HG03045 (cell line): ENCODE results near the gene EML6.
A peak's percentile ranks its signal among the peaks of the same experiment; 100 is the strongest.
"Not testable (repeated sequence)": the region's sequence is repeated elsewhere in the genome, so short reads cannot be mapped to it uniquely, and the experiment has no call there.

Experiments used
- ATAC-seq: cut with Tn5 transposase; IDR thresholded peaks from one replicate; pipeline ENCODE4 v1.9.1; 2021; ENCODE audit warnings: mild to moderate bottlenecking, moderate library complexity; ENCODE audit not compliant: unreplicated experiment

Gene EML6

DNA sequence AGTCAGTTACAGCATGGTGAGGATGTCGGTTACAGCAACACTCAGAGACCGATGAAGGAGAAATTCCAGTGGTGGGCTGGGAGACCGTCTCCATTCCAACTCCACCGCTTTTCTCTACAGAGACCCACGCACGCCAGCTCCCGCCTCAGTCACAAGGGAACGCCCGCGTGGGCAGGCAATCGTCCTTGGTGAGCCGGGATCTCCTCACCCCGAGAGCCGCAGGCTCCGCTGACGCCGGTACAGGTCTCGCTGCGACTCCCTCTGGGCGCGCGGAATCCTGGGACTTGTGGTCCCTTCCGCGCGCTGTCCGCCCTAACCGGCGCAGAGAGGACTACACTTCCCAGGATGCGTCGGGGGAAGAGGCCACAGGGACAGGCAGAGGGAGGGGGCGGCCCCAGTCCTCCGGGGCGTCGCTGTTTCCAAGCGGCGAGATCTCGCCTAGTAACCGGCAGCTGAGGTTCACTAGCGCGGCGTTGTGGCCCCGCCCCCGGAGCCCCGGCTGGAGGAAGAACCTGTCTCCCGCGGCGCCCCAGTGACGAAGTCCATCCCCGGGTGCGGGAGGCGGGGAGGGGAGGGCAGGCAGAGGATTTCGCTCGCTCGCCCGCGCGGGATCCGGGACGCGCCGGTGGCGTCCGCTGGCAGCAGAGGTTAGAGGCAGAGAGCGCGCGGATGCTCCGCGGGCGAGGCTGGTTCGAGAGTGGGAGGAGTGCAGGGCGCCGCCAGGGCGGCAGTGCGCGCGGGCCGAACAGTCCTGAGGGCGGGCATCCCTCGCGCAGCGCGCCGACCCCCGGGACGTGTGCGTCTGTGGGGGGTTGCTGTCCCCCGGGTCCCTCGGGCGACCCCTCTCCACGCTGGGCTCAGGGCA is at the start of gene EML6:
Gene EML6 (plus strand): TSS at position 532 of the 865 bp plus-strand sequence. CDS start 1,400 bp downstream, outside the sequence.
- ATAC-seq, result peak; percentile 98

DNA sequence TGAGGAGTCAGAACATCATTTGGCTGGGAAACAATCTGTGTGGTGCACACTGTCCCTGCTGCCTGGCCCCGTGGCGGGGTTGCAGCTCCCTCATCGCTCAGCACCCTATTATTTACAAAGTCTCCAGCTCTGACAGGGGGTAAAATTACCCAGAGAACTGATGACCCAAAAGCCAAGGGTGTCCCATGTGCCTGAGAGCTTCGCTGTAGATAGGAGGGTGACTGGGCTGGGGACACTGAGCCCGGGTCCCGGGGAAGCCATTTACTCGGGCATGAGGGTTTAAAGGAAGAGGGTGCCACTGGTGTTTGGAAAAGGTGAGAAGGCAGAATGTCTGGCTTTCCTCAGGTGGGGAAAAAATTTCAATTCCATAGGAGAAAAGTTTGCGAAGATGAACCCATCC is 48.2 kb upstream of the EML6 start:
- ATAC-seq, result no peak

DNA sequence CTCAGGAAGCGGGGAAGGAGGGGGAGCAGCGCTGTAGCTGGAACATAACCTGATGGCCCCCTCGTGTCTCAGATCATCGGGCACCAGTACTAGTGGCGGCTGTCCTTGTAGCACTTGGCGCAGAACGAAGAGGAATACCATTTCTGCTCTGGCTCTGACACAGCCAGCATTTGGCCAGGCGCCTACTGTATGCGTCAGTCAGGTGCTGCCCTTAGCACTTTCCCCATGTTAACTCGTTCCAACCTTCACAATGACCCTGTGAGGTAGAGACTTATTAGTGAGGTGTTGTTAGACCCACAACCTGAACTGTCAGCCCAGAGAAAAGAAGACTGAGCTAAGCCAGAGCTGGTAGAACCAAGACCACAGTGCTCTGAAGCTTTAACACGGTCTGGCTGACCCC is 47.7 kb upstream of the EML6 start:
- ATAC-seq, result no peak

DNA sequence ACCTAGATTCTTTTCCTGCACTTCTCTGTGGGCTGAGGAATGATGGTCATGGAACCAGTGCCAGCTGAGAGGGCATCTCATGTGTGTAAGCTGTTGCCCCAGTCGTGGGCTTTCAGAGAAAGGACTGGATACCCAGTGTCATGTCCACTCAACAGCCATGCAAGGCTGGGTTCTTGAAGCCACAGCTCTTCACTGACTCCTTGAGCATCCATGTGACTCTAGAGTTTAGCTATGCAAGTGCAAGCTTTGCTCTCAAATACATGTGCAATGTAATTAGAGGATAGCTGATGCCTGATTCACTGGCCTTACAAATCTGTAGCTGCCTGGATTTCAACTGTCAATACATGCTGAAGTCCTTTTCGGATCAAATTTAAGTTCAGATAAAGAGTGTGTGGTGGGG is 46.8 kb upstream of the EML6 start:
- no peak for ATAC-seq

DNA sequence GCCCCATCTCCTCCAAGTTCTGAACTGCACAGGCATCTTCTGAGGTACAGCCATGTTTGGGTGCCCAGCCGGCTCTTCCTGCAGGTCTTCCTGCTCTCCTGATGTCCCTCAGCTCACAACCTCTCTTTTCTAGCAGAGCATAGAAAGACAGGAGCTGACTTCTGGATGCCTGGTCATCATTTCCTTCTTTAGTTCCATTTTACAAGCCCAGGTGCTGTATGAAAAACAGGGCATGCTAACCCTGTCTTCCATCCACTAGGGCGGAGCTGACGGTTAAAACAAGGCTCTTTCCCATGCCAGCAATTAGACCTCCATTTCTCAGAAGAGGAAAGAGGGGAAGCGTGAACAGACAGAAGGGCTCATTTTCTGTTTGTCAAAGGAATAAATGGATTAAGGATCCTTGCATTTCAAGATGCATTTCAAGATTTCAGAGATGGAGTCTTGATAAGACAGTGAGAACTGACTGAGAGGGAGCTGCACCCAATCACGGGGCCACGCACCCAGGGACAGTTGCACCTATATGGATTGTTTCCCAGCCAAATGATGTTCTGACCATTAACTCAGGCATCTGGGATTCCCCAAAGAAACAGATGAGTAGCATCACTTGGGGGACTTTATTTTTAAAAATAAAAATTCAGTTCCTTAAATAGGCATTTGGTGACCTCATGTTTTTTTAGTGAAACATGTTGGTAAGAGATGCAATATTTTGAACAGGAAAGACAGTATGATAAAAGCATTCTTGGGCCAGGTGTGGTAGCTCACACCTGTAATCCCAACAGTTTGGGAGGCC is 45.8 kb upstream of the EML6 start:
- no peak for ATAC-seq

DNA sequence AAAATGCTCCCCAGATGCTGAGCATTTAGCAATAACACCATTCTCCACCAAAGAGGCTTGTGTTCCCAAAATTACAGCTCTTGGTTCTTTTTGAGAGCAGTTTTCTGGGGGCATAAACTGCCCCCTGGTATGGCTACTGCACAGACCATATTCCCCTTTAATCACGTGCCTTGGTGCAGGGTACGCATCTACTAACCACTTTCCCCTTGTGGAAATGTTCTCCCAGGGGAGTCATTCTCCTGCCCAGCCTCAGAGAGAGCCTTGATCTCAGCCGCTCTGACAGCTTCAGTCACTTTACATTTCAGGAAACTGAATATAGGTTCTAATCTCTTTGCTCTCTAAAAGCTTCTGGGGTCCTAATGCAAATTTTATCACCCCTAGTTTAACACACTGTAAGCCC is 44.7 kb upstream of the EML6 start:
- ATAC-seq, result no peak

DNA sequence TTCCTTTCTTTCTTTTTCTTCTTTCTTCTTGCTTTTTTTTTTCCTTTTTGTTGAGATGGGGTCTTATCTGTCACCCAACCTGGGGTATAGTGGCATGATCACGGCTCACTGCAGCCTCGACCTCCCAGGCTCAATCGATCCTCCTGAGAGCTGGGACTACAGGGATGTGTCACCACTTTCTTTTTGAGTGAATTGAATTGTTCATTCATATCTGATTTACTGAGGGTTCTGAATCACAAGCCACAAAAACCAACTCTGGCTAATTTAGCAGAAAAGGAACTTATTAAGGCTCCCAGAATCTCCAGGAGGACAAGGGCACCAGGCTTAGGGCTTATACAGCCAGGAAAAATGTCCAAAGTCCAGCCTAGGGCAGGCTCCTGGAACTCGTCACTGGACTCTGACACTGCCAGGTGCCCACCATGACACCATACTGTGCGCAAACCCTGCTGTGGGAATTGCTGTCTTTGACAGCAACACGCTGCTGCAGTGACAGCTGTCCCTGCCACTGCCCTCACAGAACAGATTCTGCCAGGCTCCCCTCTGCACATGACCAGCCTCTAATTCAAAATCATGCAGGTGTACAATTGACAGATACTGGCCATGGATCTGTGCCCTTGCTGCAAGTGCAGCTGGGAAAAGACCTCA is 42.9 kb upstream of the EML6 start:
- ATAC-seq, result peak; percentile 73

DNA sequence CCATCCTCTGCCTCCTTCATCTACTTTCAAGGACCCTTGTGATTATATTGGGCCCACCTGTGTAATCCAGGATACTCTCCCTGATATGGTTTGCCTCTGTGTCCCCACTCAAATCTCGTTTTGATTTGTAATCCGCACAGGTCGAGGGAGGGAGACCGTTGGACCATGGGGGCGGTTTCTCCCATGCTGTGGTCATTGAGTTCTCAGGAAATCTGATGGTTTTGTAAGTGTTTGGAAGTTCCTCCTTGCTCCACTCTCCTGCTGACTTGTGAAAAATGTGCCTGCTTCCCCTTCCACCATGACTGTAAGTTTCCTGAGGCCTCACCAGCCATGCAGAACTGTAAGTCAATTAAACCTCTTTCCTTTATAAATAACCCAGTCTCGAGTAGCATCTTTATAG is 42.0 kb upstream of the EML6 start:
- no peak for ATAC-seq

DNA sequence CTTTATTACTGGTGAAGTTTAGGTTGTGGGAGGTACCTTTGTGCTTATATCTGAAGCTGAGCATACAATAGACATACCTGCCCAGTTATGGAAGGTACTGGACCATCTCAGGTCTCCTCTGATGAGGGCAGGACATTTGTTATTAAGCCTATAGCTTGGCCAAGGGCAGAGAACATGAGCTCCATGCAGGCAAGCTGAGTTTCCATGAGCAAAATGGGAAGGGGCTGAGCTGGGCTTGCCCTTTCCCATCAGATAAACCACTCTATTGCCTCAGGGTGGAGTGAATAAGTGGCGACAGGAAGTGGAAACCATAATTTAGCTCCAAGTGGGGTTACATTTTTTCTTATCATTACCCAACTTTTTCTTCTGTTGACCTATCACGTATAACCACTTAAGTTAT is 39.9 kb upstream of the EML6 start:
- no peak for ATAC-seq

DNA sequence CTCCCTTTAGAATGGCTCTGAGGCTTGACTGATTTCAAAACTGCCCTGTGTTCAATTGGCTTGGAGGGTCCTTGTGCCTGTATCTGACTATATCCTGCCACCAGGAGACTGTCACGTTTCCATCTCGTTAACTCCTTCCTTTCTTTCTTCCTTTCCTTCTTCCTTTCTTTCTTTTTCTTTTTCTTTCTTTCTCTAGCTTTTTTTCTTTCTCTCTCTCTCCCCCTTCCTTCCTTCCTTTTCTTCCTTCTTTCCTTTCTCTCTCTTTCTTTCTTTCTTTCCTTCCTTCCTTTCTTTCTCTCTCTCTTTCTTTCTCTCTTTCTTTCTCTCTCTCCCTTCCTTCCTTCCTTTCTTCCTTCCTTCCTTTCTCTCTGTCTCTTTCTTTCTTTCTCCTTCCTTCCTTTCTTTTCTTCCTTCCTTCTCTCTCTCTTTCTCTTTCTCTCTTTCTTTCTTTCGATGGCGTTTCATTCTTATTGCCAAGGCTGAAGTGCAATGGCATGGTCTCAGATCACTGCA is 38.1 kb upstream of the EML6 start:
- no peak for ATAC-seq

DNA sequence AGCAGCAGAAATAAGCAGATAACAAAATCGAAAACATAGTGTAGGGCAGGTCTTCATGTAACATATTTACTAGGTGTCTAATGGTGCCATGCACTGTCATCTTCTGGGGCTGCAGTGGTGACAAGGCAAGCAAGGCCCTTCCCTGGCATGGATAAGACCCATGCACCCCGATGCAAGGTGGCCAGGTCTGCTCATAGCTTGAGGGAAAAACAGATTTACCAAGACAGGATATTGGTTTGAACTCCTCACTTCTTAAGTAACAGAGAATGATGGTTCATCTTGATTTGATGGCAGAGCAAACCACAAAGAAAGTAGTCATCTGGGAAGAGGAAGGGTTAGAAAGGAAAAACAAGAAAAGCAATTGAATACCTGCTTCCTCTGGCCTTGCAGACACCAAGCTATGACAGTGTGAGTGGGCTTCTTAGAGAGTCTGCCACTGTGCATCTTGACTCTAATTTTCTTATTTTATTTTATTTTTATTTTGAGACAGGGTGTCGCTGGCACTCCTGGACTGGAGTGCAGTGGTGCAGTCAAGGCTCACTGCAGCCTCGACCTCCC is 35.8 kb upstream of the EML6 start:
- no peak for ATAC-seq

DNA sequence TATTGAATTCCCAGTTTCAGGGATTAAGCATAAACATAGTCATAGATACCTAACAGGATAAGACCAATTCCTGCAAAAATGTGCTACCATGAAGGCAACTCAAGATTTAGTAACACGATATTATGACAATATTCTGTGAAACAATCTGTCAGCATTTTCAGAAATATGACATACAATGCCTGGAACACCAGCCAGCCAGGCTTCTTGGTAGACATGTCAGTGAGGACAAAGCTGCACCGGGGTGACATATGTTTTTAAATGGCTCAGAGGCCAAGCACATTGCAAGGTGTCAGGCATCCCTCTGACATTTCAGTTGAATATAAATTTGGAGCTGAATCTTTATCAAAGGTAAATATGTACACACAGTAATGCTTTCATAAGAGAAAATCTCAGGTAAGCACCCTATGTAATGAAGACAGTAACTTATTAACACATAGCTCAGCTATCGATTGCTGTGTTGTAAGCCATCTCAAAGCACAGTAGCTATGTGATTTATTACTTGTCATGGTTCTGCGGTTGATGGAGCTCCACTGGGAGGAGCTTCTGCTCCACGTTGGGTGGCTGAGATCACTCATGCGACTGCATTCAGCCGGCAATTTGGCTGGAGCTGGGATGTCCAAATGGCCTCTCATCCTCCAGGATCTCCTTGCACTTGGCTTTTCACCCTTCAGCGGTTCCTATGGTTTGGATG is 31.9 kb upstream of the EML6 start:
- no peak for ATAC-seq

DNA sequence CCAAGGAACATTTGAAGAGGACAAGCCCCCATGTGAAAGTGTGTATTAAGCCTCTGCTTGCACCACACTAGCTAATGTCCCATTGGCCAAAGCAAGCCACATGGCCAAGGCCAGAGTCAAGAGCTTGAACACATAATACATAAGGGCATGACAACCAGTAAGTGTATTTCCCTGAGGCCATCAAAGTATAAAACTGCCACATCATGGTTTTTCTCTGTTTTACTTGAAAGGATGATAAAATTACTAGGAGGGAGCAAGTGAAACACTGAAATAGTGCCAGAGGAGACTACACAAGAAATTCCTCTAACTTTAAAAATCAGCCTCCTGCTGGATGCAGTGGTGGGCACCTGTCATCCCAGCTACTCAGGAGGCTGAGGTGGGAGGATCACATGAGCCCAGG is 30.9 kb upstream of the EML6 start:
- ATAC-seq, result no peak

DNA sequence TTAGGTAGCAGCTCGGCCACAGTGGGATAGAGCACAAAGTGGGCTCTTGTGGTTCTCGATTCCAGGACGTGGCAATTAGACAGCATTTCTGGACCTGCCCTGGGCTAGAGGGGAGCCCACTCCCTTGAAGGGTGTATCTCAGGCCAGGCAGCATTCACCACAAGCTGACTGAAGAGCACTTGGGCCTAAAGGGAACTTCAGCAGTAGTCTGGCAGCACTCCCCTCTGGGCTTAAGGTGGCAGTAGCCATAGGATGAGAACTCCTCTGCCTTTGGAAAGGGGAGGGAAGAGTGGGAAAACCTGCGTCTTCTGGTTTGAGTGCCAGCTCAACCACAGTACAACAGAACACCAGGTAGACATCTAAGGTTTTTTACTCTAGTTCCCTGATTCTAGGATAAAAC is 28.1 kb upstream of the EML6 start:
- ATAC-seq, result no peak

DNA sequence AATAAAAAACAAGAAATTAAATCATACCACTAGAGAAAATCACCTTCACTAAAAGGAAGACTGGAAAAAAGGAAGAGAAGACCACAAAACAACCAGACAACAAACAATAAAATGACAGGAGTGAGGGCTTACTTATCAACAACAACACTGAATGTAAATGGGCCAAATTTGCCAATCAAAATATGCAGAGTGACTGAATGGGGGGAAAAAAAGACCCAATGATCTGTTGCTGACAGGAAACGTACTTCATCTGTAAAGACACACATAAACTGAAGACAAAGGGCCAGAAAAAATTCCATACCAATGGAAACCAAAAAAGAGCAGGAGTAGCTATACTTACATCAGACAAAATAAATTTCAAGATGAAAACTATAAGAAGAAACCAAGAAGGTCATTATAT is 25.5 kb upstream of the EML6 start:
- no peak for ATAC-seq

DNA sequence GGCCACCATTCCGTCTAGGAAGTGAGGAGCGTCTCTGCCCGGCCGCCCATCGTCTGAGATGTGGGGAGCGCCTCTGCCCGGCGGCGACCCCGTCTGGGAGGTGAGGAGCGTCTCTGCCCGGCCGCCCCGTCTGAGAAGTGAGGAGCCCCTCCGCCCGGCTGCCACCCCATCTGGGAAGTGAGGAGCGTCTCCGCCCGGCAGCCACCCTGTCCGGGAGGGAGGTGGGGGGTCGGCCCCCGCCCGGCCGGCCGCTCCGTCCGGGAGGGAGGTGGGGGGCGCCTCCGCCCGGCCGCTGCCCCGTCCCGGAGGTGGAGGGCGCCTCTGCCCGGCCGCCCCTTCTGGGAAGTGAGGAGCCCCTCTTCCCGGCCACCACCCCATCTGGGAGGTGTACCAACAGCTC is 24.5 kb upstream of the EML6 start:
- ATAC-seq, result not testable (repeated sequence)

DNA sequence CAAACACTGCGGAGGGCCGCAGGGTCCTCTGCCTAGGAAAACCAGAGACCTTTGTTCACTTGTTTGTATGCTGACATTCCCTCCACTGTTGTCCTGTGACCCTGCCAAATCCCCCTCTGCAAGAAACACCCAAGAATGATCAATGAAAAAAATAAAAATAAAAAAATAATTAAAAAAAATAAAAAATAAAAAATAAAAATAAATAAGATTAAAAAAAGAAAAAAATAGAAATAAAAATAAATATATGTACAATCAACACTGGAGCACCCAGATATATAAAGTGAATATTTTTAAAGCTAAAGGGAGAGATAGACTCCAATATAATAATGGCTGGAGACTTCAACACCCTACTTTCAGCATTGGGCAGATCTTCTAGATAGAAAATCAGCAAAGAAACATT is 23.8 kb upstream of the EML6 start:
- ATAC-seq, result no peak

DNA sequence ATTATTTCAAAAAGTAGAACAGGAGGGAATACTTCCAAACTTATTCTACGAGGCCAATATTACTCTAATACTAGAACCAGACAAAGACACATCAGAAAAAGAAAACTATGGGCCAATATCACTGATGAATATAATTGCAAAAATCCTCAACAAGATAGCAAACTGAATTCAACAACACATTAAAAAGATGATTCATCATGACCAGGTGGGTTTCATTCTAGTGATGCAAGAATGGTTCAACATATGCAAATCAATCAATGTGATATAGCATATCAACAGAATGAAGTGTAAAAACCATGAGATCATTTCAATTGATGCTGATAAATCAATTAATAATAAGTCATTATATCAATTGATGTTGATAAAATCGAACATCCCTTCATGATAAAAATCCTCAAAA is 22.4 kb upstream of the EML6 start:
- ATAC-seq, result no peak

DNA sequence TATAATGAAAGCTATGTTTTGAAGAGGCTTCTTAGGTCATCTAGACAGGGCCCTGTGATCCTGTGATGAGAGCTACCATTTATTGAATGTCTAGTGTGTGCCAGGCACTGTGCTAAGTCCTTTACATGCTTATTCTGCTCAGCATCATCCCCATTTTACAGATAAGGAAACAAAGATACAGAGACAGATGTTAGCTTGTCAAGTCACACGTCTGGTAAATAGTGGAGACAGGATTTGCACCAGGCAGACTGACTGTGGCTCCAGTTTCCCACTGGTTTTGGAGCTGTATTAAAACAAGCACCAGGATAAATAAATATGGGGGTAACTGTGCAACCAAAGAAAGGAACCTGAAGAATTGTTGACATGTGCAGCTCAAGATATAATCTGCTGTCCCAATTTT is 19.2 kb upstream of the EML6 start:
- no peak for ATAC-seq
